HG02763 (cell line): Measurements from ENCODE around the gene REEP1.
"Not testable (repeated sequence)": the region's sequence is repeated elsewhere in the genome, so short reads cannot be mapped to it uniquely, and the experiment has no call there.

Experiments
- ATAC-seq: cut with Tn5 transposase; IDR thresholded peaks from one replicate; pipeline ENCODE4 v1.9.1; 2021; ENCODE audit warnings: mild to moderate bottlenecking, moderate library complexity; ENCODE audit not compliant: unreplicated experiment

Gene REEP1

DNA sequence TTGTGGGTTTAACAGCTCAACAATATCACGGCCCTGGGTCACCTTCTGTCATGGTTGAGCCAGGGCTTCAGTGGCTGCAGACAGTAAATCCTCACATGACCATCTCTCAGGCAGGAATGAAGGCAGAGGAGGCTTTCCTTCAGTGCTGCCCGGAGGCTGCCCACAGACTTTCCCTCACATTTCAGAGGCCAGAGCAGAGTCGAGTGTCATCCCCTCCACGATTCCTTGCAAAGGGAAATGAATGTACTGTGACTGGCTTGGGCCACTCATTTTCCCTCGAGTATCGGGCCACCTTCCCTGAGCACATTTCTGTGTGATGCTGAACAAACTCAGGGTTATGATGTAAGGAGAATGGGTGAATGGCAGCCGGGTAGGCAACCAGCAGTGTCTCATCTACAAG, 10.0 kb upstream of the REEP1 start:
- ATAC-seq: no peak

DNA sequence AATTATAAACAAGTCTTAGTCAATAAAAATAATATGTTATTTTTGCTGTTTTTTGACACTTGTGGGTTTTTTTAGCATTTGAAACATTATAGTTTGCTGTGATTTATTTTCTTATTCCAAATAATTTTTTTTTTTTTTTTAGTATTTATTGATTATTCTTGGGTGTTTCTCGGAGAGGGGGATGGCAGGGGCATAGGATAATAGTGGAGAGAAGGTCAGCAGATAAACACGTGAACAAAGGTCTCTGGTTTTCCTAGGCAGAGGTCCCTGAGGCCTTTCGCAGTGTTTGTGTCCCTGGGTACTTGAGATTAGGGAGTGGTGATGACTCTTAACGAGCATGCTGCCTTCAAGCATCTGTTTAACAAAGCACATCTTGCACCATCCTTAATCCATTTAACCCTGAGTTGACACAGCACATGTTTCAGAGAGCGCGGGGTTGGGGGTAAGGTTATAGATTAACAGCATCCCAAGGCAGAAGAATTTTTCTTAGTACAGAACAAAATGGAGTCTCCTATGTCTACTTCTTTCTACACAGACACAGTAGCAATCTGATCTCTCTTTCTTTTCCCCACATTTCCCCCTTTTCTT, 8.5 kb upstream of the REEP1 start:
- ATAC-seq: not testable (repeated sequence)

DNA sequence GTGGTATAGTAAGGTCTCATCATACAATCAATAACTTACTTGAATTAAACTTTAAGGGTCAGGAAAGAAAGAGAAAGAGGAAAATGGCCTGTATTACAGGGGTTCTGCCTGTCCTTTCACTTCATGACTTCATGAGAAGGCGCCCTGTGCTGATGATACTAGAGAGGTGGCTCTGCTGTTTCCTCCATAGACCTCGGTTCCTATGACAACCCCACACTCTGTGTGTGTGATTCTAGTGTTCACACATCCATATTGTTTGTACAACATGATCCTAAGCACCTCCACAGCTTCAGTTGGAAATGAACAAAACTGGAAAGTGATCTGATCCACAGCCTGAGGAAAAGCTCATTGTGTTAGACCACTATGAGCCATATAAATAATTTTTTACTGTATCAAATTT, 7.0 kb upstream of the REEP1 start:
- no peak for ATAC-seq

GRCh38 chr2:86342488-86342887, 5.1 kb upstream of the REEP1 start:
- ATAC-seq: no peak

- ATAC-seq: no peak
These were observed 4.0 kb upstream of the REEP1 start for GRCh38 chr2:86341470-86341869.

GRCh38 chr2:86338778-86339295, 1.4 kb upstream of the REEP1 start:
- ATAC-seq: no peak

- ATAC-seq: no peak
These were observed 667 bp downstream of the REEP1 start for GRCh38 chr2:86336675-86337243.

- no peak for ATAC-seq
These were observed 1.4 kb downstream of the REEP1 start for GRCh38 chr2:86335865-86336674.

GRCh38 chr2:86333378-86333777, 4.0 kb downstream of the REEP1 start:
- no peak for ATAC-seq

GRCh38 chr2:86332654-86333053, 4.8 kb downstream of the REEP1 start:
- ATAC-seq: no peak

DNA sequence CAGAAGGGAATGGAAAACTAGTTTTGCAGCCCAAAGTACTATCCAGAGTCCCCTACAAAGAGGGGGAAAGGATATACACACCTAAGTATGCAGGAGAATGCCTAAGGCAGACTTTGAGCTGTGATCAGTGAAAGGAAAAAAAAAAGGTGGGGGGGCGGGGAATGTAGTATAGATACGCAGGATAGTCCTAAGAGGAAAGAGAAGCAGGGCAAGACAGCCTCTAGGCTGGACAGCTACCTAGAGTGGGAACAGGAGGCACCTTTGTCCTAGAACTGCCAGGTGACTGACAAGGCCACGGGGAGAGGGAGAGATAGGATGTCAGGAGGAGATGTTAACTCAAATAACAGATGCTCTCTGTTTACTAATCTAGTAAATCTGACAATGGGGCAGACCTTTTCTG, 6.0 kb downstream of the REEP1 start:
- no peak for ATAC-seq

DNA sequence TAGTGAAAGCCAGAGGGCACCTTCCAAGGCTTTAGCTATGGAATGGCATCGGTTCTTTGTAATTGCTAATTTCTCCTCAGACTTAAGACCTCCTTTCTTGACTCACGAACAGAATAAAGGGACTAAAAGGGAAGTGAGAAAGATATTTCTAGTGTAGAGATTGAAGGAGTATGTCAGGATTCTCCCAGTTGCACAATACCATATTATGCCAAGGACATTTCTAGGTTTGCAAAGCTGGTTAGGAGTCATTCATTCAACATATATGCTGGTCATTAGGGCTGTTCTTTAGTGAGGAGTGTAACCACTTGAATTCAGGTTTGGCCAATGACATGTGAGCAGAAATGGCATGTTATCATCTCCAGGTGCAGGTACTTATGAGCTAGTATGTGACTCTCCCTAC, 7.4 kb downstream of the REEP1 start:
- ATAC-seq: no peak

GRCh38 chr2:86323273-86324021, 14.0 kb downstream of the REEP1 start:
- no peak for ATAC-seq

DNA sequence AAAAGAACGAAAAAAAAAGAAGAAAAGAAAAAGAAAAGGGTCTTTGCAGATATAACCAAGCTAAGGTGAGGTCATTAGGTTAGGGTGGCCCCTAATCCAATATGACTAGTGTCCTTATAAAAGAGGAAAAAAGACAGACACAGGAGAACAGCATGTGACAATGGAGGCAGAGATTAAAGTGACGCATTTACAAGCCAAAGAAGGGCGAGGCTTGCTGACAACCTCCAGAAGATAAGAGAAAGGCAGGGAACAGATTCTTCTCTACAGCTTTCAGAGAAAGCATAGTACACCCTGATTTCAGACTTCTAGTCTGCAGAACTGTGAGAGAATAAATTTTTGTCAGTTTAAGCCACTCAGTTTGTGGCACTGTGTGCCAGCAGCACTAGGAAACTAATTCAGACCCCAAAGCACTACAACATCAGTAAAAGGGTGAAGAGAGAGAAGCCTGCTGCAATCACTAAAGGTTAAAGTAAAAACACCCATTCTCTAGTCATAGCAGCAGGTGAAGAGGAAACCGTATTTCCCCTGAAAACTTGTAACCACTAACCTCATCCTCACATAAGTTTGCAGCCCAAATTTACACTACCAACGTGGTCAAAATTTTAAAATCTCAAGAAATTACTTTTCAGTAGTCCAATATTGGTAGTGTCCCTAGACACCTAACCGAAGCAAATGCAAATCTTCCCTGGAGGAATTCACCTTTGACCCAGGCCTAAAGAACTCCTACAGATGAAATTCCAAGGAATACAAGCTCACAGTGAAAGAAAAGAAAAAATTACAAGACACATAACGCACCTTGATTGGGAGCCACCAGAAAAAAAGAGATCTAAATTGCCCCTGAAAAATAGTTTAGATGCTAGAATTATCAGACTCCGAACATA, 17.5 kb downstream of the REEP1 start:
- ATAC-seq: no peak

GRCh38 chr2:86315084-86315483, 22.3 kb downstream of the REEP1 start:
- ATAC-seq: no peak

- ATAC-seq: no peak
These were observed 23.3 kb downstream of the REEP1 start for GRCh38 chr2:86314125-86314524.

- no peak for ATAC-seq
These were observed 24.1 kb downstream of the REEP1 start for GRCh38 chr2:86313341-86313740.

GRCh38 chr2:86311879-86312278, 25.5 kb downstream of the REEP1 start:
- ATAC-seq: no peak

GRCh38 chr2:86309966-86310365, 27.5 kb downstream of the REEP1 start:
- ATAC-seq: no peak

- no peak for ATAC-seq
These were observed 28.3 kb downstream of the REEP1 start for GRCh38 chr2:86308984-86309695.
